Lower leg skin (tissue), 4 donors: ENCODE measurements around the gene BCL3. TPM values are rescaled to one million over a fixed set of nuclear protein-coding genes. Genes with fewer than 3 reads are reported as not detected.
"Not testable (repeated sequence)": the region's sequence is repeated elsewhere in the genome, so short reads cannot be mapped to it uniquely, and the experiment has no call there.

Source experiments
- DNase-seq, 2 donors: peaks; one replicate each; pipeline ENCODE4 v3.0.0-alpha.2; 2019; ENCODE audit warnings: low spot score in 2 of 2
- H3K4me3 ChIP-seq: fragments of 200-600 bp; sonication (generic); 2 replicates; pipeline ENCODE4 v1.5.1; 2017; ENCODE audit warnings: mild to moderate bottlenecking, low read depth; ENCODE audit not compliant: poor library complexity, severe bottlenecking
- POLR2A ChIP-seq, 2 donors: fragments of 450-650 bp; IDR thresholded peaks; one replicate each; pipeline ENCODE4 v1.6.1; 2016 to 2017; ENCODE audit warnings: antibody characterized with exemption in 2 of 2, mild to moderate bottlenecking in 1 of 2, moderate library complexity in 1 of 2
- WGBS, 2 donors: methylation state at CpG; one replicate each; pipeline ENCODE4 v1.1.5; 2018; 5-methylcytosine and 5-hydroxymethylcytosine counted together
- intact Hi-C: fragments of 100-400 bp; cut with DNase I; formaldehyde crosslinking; loops from one replicate; pipeline ENCODE4 v1.15.0; 2023; ENCODE audit warnings: low total_unique reads
- total RNA-seq, 4 donors: library from RNA; depleted of rRNA; stranded (reverse); fragments of >200 nt; gene quantifications; one replicate each; pipeline ENCODE4 v1.1.0, GENCODE V29; 2016
- TF ChIP-seq, protein P1 (sequence below), 3 donors: fragments of 450-650 bp; IDR thresholded peaks; one replicate each; pipeline ENCODE4 v1.5.1; 2016; ENCODE audit warnings: antibody characterized with exemption in 3 of 3, mild to moderate bottlenecking in 3 of 3, moderate library complexity in 2 of 3

BCL3 gene
- total RNA-seq, 4 donors from 2014 or later = 17.1 to 27.3 (median 19.0) TPM

DNA sequence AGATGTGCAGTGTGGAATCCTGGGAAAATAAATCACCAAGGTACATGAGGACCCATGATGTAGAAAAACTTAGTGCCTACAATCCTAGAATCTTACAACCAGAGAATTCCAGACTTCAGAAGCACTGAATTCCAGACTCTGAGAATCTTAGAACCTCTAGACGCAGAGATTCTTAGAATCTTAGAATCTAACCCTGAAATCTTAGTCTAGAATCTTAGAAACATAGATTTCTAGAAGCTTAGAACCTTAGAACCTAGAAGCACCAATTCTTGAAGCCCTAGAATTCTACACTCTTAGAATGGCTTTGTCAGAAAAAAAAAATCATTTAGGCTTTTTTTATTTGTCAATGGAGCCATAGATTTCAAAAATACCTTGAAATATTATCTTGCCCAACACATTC lies 43.5 kb upstream of the BCL3 start:
- no peak for DNase-seq
- intact Hi-C loops = no loop called here
- TF ChIP-seq, protein P1, sequence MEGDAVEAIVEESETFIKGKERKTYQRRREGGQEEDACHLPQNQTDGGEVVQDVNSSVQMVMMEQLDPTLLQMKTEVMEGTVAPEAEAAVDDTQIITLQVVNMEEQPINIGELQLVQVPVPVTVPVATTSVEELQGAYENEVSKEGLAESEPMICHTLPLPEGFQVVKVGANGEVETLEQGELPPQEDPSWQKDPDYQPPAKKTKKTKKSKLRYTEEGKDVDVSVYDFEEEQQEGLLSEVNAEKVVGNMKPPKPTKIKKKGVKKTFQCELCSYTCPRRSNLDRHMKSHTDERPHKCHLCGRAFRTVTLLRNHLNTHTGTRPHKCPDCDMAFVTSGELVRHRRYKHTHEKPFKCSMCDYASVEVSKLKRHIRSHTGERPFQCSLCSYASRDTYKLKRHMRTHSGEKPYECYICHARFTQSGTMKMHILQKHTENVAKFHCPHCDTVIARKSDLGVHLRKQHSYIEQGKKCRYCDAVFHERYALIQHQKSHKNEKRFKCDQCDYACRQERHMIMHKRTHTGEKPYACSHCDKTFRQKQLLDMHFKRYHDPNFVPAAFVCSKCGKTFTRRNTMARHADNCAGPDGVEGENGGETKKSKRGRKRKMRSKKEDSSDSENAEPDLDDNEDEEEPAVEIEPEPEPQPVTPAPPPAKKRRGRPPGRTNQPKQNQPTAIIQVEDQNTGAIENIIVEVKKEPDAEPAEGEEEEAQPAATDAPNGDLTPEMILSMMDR (IDR thresholded peaks at IDR 0.05) = no peak
- TF ChIP-seq POLR2A (IDR thresholded peaks at IDR 0.05) = no peak
- WGBS, 2 donors = 81 to 97% methylated on average over 1 of the region's 1 CpG
- H3K4me3 ChIP-seq = no peak overlapping the region

DNA sequence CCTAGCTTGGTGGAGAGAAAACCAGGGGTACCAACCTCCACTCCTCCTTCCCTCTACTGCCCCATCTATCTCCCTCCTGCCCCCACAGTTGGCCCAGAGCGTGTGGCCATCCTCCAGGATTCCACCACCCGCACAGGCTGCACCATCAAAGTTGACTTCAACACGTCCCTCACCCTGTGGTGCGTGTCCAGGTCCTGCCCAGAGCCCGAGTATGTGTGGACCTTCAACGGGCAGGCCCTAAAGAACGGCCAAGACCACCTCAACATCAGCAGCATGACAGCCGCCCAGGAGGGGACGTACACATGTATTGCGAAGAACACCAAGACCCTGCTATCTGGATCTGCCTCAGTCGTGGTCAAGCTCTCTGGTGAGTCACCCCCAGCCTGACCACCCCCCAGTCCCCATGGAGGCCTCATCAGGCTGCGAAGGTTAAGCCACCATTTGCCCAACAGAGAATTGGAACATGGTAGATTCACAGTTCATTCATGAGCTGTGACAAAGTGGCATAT lies 43.0 kb upstream of the BCL3 start:
- intact Hi-C loops = no loop called here
- DNase-seq = no peak
- TF ChIP-seq, protein P1 (IDR thresholded peaks at IDR 0.05) = no peak
- TF ChIP-seq POLR2A (IDR thresholded peaks at IDR 0.05) = no peak
- WGBS, 2 donors = 93 to 94% methylated on average over 12 of the region's 12 CpGs
- H3K4me3 ChIP-seq = no peak overlapping the region

DNA sequence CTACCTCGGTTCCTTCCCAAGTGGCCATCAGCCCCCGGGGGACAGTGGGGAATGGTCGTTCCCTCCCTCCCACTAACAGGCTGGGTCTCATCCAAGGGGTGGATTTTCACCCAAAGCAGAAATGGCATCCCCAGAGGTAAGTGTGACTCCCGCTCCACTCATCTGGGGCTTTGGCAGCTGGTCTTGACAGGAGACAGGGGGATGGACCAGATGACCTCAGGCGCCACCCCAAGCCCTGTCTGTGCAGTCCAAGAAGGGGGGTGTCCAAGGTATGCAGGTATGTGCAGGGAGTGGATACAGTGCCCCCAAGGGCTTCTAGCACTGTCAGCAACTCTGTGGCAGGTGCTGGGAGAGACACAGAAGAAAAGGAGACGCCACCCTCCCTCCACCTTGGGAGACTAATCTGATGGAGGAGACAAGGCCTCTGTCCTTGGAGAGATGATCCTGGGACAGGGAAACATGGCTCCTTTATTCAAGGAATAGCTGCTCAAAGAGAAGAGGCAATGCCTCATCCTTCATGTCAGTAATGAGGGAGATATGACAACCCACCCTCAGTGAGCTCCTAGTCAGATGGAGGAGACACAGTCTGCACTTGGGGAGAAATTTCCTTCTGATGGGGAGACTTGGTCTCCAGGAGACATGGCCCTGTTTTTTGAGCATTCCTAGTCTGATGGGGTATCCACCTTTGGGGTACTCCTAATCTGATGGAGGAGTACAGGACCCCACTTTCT lies 41.8 kb upstream of the BCL3 start:
- H3K4me3 ChIP-seq = no peak overlapping the region
- TF ChIP-seq, protein P1 (IDR thresholded peaks at IDR 0.05) = no peak
- TF ChIP-seq POLR2A (IDR thresholded peaks at IDR 0.05) = no peak
- intact Hi-C loops = no loop called here
- DNase-seq = no peak
- WGBS, 2 donors = 79 to 84% methylated on average over 6 of the region's 6 CpGs

DNA sequence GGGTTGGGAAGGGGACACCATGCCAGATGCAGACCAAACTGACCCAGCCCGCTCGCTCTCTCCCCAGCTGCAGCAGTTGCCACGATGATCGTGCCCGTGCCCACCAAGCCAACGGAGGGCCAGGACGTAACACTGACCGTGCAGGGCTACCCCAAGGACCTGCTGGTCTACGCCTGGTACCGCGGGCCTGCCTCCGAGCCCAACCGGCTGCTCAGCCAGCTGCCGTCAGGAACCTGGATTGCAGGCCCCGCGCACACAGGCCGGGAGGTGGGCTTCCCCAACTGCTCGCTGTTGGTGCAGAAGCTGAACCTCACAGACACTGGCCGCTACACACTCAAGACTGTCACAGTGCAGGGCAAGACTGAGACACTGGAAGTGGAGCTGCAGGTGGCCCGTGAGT lies 40.7 kb upstream of the BCL3 start:
- intact Hi-C loops = no loop called here
- H3K4me3 ChIP-seq = no peak overlapping the region
- TF ChIP-seq, protein P1 (IDR thresholded peaks at IDR 0.05) = no peak
- TF ChIP-seq POLR2A (IDR thresholded peaks at IDR 0.05) = no peak
- WGBS, 2 donors = 92 to 100% methylated on average over 1 to 19 of the region's 20 CpGs
- no peak for DNase-seq

DNA sequence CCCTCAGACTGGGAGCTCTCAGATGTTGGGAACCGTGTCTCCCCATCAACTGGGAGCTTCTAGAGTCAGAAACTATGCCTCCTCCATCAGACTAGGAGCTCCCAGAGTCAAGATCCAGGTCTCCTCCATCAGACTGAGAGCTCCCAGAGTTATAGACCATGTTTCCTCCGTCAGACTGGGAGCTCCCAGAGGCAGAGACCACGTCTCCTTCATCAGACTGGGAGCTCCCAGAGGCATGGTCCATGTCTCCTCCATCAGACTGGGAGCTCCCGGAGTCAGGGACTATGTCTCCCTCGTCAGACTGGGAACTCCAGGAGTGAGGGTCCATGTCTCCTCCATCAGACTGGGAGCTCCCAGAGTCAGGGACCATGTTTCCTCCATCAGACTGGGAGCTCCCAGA lies 39.6 kb upstream of the BCL3 start:
- intact Hi-C loops = no loop called here
- no peak for DNase-seq
- WGBS, 2 donors = 78 to 98% methylated on average over 5 of the region's 5 CpGs
- no peak overlapping the region for H3K4me3 ChIP-seq
- TF ChIP-seq, protein P1 (IDR thresholded peaks at IDR 0.05) = no peak
- no peak for TF ChIP-seq POLR2A (IDR thresholded peaks at IDR 0.05)

DNA sequence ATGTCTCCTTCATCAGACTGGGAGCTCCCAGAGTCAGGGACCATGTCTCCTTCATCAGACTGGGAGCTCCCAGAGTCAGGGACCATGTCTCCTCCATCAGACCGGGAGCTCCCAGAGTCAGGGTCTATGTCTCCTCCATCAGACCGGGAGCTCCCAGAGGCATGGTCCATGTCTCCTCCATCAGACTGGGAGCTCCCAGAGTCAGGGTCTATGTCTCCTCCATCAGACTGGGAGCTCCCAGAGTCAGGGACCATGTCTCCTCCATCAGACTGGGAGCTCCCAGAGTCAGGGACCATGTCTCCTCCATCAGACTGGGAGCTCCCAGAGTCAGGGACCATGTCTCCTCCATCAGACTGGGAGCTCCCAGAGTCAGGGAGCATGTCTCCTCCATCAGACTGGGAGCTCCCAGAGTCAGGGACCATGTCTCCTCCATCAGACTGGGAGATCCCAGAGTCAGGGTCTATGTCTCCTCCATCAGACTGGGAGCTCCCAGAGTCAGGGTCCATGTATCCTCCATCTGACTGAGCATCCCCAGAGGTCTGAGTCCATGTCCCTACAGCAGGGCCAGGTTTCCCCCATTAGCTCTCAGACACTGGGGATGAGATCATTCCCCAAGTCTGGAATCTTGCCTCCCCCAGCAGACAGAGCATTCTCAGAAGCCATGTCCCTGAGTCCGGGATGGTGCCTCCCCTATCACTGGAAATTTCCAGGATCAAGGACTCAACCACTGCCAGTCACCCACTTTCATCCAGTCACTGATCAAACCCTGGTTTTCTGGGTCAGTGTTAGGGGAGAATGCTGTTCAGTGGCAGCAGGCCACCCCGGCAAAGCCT lies 38.9 kb upstream of the BCL3 start:
- intact Hi-C loops, DNase-seq, H3K4me3 ChIP-seq: not testable (repeated sequence)
- WGBS, 2 donors = 65 to 73% methylated on average over 2 to 4 of the region's 4 CpGs
